T-cell (primary cell): ENCODE results near the gene SLC45A1. TPM values are rescaled to one million over a fixed set of nuclear protein-coding genes. Genes with fewer than 3 reads are reported as not detected.

ENCODE experiments used
- ATAC-seq, 4 experiments: fragments of 200-7000 bp in 3 of 4; fragments of 150-1000 bp in 1 of 4; cut with Tn5 transposase; replicated peaks in 1 of 4; 1 replicate in 3 of 4; 2 replicates in 1 of 4; pipeline ENCODE4 v1.10.0; 2021; ENCODE audit warnings: moderate library complexity in 3 of 4, mild to moderate bottlenecking in 2 of 4, moderate number of reproducible peaks in 1 of 4
- CTCF ChIA-PET, 2 donors: fragments of 300-600 bp; sonication (Branson Sonifier 250); formaldehyde crosslinking; loops; one replicate each; lab custom pipeline; 2022; ENCODE audit warnings: antibody characterized with exemption in 2 of 2; lab: Charles Lee
- POLR2A ChIA-PET, 2 donors: fragments of 300-600 bp; sonication (Branson Sonifier 250); formaldehyde crosslinking; loops; one replicate each; lab custom pipeline; 2022; ENCODE audit warnings: antibody characterized with exemption in 2 of 2; lab: Charles Lee
- DNase-seq, 35 experiments: peaks; one replicate each; pipeline versions ENCODE4 v3.0.0 to v3.0.0-alpha.2; 2013 to 2023
- H3K27ac ChIP-seq: one replicate; pipeline ENCODE4 v1.5.1; 2013; ENCODE audit warnings: low read length
- H3K27me3 ChIP-seq, 2 experiments: replicated peaks in 1 of 2; 1 replicate in 1 of 2; 2 replicates in 1 of 2; pipeline versions ENCODE4 v1.6.1 to v1.7.0; 2013; ENCODE audit warnings: low read length in 1 of 2, mixed read lengths in 1 of 2; ENCODE audit not compliant: control insufficient read depth in 2 of 2, insufficient read depth in 2 of 2; ENCODE audit errors: extremely low read depth in 1 of 2
- H3K36me3 ChIP-seq, 2 donors: 1 replicate in 1 of 2; 2 replicates in 1 of 2; pipeline versions ENCODE4 v1.6.1 to v1.7.0; 2013; ENCODE audit warnings: low read length in 1 of 2; ENCODE audit not compliant: control insufficient read depth in 2 of 2, insufficient read depth in 1 of 2; ENCODE audit errors: extremely low read depth in 1 of 2
- H3K4me1 ChIP-seq, 2 experiments: 1 replicate in 1 of 2; 2 replicates in 1 of 2; pipeline versions ENCODE4 v1.6.1 to v1.7.0; 2013; ENCODE audit warnings: low read length in 2 of 2, mixed read lengths in 1 of 2; ENCODE audit not compliant: insufficient read depth in 2 of 2, control insufficient read depth in 1 of 2; ENCODE audit errors: extremely low read depth in 1 of 2
- H3K4me3 ChIP-seq, 2 donors: 1 replicate in 1 of 2; 2 replicates in 1 of 2; pipeline versions ENCODE4 v1.5.1 to v1.7.0; 2013; ENCODE audit warnings: mild to moderate bottlenecking in 2 of 2, low read length in 1 of 2, moderate library complexity in 1 of 2; ENCODE audit not compliant: control insufficient read depth in 1 of 2; ENCODE audit errors: extremely low read depth in 1 of 2
- H3K9me3 ChIP-seq: 2 replicates; pipeline ENCODE4 v1.7.0; 2013
- H3K27ac Mint-ChIP-seq, 2 donors: one replicate each; pipeline ENCODE4 v1.8.0; 2020 to 2021; ENCODE audit warnings: mild to moderate bottlenecking in 2 of 2, mixed read lengths in 2 of 2
- H3K27me3 Mint-ChIP-seq, 2 donors: one replicate each; pipeline ENCODE4 v1.8.0; 2021 to 2022; ENCODE audit warnings: mixed read lengths in 2 of 2
- H3K36me3 Mint-ChIP-seq: one replicate; pipeline ENCODE4 v1.8.0; 2021; ENCODE audit warnings: mixed read lengths
- H3K4me1 Mint-ChIP-seq, 3 donors: one replicate each; pipeline ENCODE4 v1.8.0; 2020 to 2022; ENCODE audit warnings: mixed read lengths in 3 of 3, mild to moderate bottlenecking in 1 of 3
- H3K4me3 Mint-ChIP-seq, 3 donors: one replicate each; pipeline ENCODE4 v1.8.0; 2020 to 2022; ENCODE audit warnings: mild to moderate bottlenecking in 3 of 3, mixed read lengths in 3 of 3, moderate library complexity in 3 of 3
- H3K9me3 Mint-ChIP-seq, 3 donors: one replicate each; pipeline ENCODE4 v1.8.0; 2020 to 2022; ENCODE audit warnings: mixed read lengths in 3 of 3
- WGBS: methylation state at CpG from one replicate; pipeline ENCODE4 v1.1.5; 2013; ENCODE audit warnings: missing lambda C conversion rate; ENCODE audit not compliant: insufficient coverage; 5-methylcytosine and 5-hydroxymethylcytosine counted together
- total RNA-seq, 35 experiments: library from RNA in 6 of 35; stranded (reverse) in 6 of 35; fragments of 120-200 nt in 1 of 35; gene quantifications; one replicate each; pipeline versions ENCODE4 v1.2.1 to v1.2.4 and lab custom pipeline; 2013 to 2026

Gene SLC45A1
- total RNA-seq, 5 donors from 2014 or later (not counting 1 experiment from before 2014, with no cell fraction given), result 0.58 to 1.4 (median 1.2) TPM

DNA sequence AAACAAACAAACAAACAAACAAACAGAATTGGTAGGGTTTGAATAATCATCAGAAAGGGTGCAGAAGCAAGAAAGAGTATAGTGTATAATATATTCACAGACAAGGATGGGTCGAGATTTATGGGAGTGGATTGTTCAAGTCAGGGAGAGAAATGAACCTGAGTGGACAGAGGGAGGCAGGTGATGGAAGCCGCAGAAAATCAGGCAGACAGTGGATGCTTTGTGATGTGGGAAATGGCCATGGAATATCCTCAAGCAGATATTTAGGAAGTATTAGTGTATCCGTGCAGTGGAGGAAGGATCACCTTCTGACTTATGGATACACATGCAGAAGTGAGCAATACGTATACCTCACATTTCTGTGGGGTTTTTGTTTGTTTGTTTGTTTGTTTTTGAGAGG, 14.0 kb upstream of the SLC45A1 start:
- DNase-seq, result no peak
- no peak overlapping the region for H3K4me3 Mint-ChIP-seq
- Histone ChIP-seq H3K36me3 (no peaks in the 10 kb centered on the region), H3K9me3 (no peaks in the 10 kb centered on the region), H3K4me3 (no peak overlapping the region), H3K27me3 (peaks cover 0 to 7% of the 10 kb centered on the region in 2 experiments), H3K27ac (no peak overlapping the region), H3K4me1 (no peaks in the 10 kb centered on the region)
- peaks cover 2 to 18% of the 10 kb centered on the region in 2 donors for H3K27me3 Mint-ChIP-seq
- H3K36me3 Mint-ChIP-seq, result no peaks in the 10 kb centered on the region
- ATAC-seq, result no peak
- no peaks in the 10 kb centered on the region for H3K4me1 Mint-ChIP-seq
- H3K9me3 Mint-ChIP-seq, result no peaks in the 10 kb centered on the region
- 82% methylated on average over 2 of the region's 4 CpGs for WGBS
- ChIA-PET CTCF (no interaction called here), POLR2A (no interaction called here)
- no peak overlapping the region for H3K27ac Mint-ChIP-seq

DNA sequence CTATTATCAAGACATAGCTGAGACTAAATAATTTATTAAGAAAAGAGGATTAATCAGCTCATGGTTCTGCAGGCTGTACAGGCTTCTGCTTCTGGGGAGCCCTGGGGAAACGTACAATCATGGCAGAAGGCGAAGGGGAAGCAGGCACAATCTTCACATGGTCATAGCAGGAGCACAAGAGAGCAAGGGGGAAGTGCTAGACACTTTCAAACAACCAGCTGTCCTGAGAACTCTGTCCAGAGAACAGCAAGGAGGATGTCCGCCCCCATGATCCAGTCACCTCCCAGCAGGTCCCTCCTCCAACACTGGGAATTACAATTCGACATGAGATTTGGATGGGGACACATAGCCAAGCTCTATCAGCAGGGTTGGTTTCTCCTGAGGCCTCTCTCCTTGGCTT, 10.3 kb upstream of the SLC45A1 start:
- no peak overlapping the region for H3K27ac ChIP-seq
- POLR2A ChIA-PET, result interaction anchor here in 1 of 2 donors (0.6 kb wide), 1 partner anchor 60 kb away, joined by 3 read pairs; no protein-coding TSS in a partner anchor
- Mint-ChIP-seq H3K9me3 (no peaks in the 10 kb centered on the region), H3K4me1 (no peaks in the 10 kb centered on the region), H3K27ac (no peak overlapping the region), H3K36me3 (no peaks in the 10 kb centered on the region), H3K27me3 (peaks cover 0 to 10% of the 10 kb centered on the region in 2 donors), H3K4me3 (no peak overlapping the region)
- no peaks in the 10 kb centered on the region for H3K36me3 ChIP-seq
- H3K27me3 ChIP-seq, result no peaks in the 10 kb centered on the region
- no peaks in the 10 kb centered on the region for H3K4me1 ChIP-seq
- ATAC-seq, result no peak
- H3K4me3 ChIP-seq, result no peak overlapping the region
- CTCF ChIA-PET, result interaction anchor here in 1 of 2 donors (0.5 kb wide), 1 partner anchor 103 kb away, joined by 5 read pairs; no protein-coding TSS in a partner anchor
- WGBS, result 76% methylated on average over 4 of the region's 4 CpGs
- no peaks in the 10 kb centered on the region for H3K9me3 ChIP-seq
- DNase-seq, result no peak

DNA sequence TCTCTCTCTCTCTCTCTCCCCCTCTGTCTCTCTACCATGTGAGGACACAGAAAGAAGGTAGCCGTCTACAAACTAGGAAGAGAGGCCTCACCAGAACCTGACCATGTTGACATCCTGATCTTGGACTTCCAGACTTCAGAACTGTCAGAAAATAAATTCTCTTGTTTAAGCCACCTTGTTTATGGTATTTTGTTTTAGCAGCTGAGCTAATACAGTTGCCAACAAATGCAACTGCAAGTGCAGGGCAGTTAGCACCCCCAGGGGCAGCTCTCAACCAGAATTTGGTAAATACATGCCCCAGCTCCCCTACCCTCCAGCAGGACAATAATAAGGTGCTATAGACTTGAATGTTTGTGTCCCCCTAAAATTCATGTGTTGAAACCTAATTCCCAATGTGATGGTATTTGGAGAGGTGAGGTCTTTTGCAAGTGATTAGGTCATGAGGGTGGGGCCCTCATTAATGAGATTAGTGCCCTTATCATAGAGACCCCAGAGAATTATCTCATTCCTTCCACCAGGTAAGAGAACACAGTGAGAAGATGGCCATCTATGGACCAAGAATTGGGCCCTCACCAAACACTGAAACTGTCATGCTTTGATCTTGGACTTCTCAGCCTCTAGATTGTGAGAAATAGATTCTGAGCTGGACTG, 6.7 kb upstream of the SLC45A1 start:
- H3K27me3 ChIP-seq, result peaks cover 0 to 25% of the 10 kb centered on the region in 2 experiments
- no peak overlapping the region for H3K4me3 ChIP-seq
- Mint-ChIP-seq H3K4me1 (peaks cover 5 to 15% (median 8%) of the 10 kb centered on the region in 3 donors), H3K36me3 (no peaks in the 10 kb centered on the region), H3K27me3 (peaks cover 27 to 28% of the 10 kb centered on the region in 2 donors), H3K27ac (no peak overlapping the region), H3K4me3 (no peak overlapping the region), H3K9me3 (no peaks in the 10 kb centered on the region)
- H3K36me3 ChIP-seq, result no peaks in the 10 kb centered on the region
- no peaks in the 10 kb centered on the region for H3K9me3 ChIP-seq
- no CpG with 5 or more reads among the region's 1 CpG for WGBS
- POLR2A ChIA-PET, result interaction anchor here in 1 of 2 donors (0.6 kb wide), 1 partner anchor 641 kb away, joined by 4 read pairs; no protein-coding TSS in a partner anchor
- no peak for ATAC-seq
- peaks cover 0 to 8% of the 10 kb centered on the region in 2 experiments for H3K4me1 ChIP-seq
- H3K27ac ChIP-seq, result no peak overlapping the region
- CTCF ChIA-PET, result interaction anchor here (0.5 to 1.8 kb wide), 5 partner anchors 53 to 299 kb away, joined by 3 to 14 read pairs (median 3); no protein-coding TSS in a partner anchor
- DNase-seq, result no peak

DNA sequence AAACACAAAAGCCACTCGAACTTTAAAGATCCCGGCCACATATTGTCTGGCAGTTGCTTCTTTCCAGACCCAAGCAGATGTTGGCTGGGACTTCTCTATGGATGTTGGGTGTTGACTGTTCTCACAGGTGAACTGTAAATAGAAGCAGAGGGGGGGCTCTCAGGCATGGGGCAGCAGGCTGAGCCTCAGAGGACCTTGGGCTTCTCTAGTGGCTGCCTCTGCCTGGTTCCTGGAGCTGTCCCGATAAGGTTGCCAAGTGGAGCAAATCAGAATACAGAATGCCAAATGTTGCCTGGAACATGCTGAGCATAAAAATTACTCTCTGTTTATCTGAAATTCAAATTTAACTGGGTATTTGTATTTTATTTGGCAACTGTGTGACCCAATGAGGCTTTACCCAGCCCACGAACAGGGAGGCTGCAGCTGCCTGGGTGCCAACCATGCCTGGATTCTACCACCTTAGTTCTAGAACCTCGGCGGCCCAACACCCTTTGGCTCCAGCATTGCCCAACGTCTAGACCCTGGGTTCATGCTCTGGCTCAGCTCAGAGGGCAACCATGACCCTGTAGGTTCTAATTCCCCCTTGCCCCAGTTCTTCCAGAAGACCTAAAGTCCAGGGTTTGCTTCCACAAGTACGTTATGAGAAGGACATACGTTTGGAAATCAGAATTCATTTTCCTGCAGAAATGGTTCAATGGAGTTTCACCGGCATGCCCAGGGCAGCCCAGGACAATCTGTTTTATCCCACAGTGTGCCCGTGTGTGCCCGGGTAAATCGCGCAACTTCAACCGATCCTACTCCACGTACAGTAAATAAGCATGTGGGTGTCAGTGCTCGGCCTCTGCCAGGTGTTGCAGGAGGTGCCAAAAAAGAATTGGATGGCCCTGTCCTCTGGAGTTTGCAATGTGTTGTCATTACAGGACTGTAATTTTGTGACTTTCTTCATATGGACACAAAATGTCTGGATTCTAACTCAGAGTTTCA, 5.4 kb upstream of the SLC45A1 start:
- WGBS, result 93% methylated on average over 13 of the region's 17 CpGs
- DNase-seq (no peak), ATAC-seq (no peak)
- Mint-ChIP-seq H3K9me3 (no peaks in the 10 kb centered on the region), H3K4me1 (peaks cover 5 to 15% (median 9%) of the 10 kb centered on the region in 3 donors), H3K27ac (no peak overlapping the region), H3K36me3 (no peaks in the 10 kb centered on the region), H3K27me3 (peaks cover 33 to 36% of the 10 kb centered on the region in 2 donors), H3K4me3 (no peak overlapping the region)
- peaks cover 0 to 11% of the 10 kb centered on the region in 2 experiments for H3K4me1 ChIP-seq
- H3K4me3 ChIP-seq, result no peak overlapping the region
- ChIA-PET POLR2A (no interaction called here), CTCF (interaction anchor here in 1 of 2 donors (0.9 to 1.8 kb wide), 3 partner anchors 177 to 301 kb away, joined by 3 to 6 read pairs (median 3); no protein-coding TSS in a partner anchor)
- no peak overlapping the region for H3K27ac ChIP-seq
- H3K27me3 ChIP-seq, result peaks cover 4 to 39% of the 10 kb centered on the region in 2 experiments
- H3K36me3 ChIP-seq, result no peaks in the 10 kb centered on the region
- H3K9me3 ChIP-seq, result no peaks in the 10 kb centered on the region

DNA sequence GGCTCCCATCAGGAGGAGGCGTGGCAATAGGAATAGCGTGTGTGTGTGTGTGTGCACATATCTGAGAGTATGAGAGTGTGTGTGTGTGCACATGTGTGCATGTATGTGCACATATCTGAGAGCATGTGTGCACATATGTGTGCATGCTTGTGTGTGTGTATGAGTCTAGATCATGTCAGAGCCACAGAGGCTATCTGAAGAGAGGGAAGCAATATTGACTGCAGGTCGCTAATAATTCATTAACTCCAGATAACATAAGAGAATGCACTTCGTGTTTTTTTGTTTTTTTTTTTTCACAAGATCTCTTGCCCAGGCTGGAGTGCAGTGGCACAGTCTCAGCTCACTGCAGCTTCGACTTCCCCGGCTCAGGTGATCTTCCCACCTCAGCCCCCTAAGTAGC, 4.7 kb upstream of the SLC45A1 start:
- H3K27ac Mint-ChIP-seq, result no peak overlapping the region
- H3K27me3 ChIP-seq, result peaks cover 4 to 43% of the 10 kb centered on the region in 2 experiments
- no peak overlapping the region for H3K4me3 Mint-ChIP-seq
- H3K4me3 ChIP-seq, result no peak overlapping the region
- H3K27ac ChIP-seq, result no peak overlapping the region
- no peaks in the 10 kb centered on the region for H3K9me3 ChIP-seq
- H3K9me3 Mint-ChIP-seq, result no peaks in the 10 kb centered on the region
- no peaks in the 10 kb centered on the region for H3K36me3 ChIP-seq
- DNase-seq (no peak), ATAC-seq (no peak)
- peaks cover 0 to 16% of the 10 kb centered on the region in 2 experiments for H3K4me1 ChIP-seq
- no peaks in the 10 kb centered on the region for H3K36me3 Mint-ChIP-seq
- 100% methylated on average over 2 of the region's 6 CpGs for WGBS
- ChIA-PET POLR2A (no interaction called here), CTCF (interaction anchor here (0.6 to 0.9 kb wide), 2 partner anchors 37 to 176 kb away, joined by 3 read pairs; no protein-coding TSS in a partner anchor)
- peaks cover 5 to 17% (median 11%) of the 10 kb centered on the region in 3 donors for H3K4me1 Mint-ChIP-seq
- peaks cover 33 to 36% of the 10 kb centered on the region in 2 donors for H3K27me3 Mint-ChIP-seq
